HuH-7 (cell line): ENCODE data around the gene DSEL.

Experiments
- DNase-seq: peaks from one replicate; pipeline ENCODE4 v3.0.0; 2011; ENCODE audit warnings: low spot score

Gene DSEL

GRCh38 chr18:67500522-67501205 is 15.9 kb downstream of the DSEL start:
- DNase-seq, result no peak

- no peak for DNase-seq
Measured at GRCh38 chr18:67496469-67496868, 20.1 kb downstream of the DSEL start.

DNA sequence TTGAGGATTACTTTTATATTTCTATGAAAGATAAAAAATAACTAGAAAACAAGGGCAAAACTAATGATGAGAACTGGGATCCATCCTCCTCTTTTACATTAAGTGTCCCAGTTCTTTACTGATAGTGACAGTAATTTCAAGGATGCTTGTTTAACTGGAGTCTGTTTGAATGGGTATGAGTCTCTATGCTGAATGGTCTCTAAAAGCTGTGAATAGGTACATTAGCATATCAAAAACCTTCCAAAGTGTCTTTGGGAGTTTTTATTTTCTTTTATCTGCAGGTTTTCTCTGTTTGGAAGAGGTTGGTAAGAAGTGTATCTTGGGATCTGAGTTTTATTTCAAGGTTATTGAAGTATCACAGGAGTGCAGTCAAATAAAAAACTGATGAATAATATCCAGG is 30.0 kb downstream of the DSEL start:
- no peak for DNase-seq

- DNase-seq, result no peak
Measured at GRCh38 chr18:67485655-67486054, 30.9 kb downstream of the DSEL start.

- DNase-seq, result no peak
Measured at GRCh38 chr18:67484458-67484857, 32.1 kb downstream of the DSEL start.

GRCh38 chr18:67483952-67484351 is 32.6 kb downstream of the DSEL start:
- DNase-seq, result no peak

DNA sequence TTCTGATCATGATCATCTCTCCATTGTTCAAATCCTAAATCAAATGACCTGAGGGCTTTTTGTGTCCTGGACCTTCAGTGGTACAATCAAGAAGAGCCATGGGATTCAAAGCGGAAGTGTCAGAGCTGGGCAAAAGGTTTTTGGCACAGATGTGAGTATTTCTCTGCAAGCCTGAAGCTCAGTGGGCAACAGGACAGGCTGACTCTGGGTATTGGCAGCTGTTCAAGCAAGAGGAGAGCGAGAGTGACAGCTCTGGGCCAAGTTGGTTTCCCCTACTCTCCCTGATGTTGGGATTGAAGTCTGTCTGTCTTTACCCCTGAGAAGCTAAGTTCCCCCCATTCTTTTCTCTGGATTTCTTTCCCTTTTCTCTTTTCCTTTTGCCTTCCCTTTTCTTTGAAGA is 33.3 kb downstream of the DSEL start:
- no peak for DNase-seq

GRCh38 chr18:67478249-67478648 is 38.3 kb downstream of the DSEL start:
- no peak for DNase-seq

DNA sequence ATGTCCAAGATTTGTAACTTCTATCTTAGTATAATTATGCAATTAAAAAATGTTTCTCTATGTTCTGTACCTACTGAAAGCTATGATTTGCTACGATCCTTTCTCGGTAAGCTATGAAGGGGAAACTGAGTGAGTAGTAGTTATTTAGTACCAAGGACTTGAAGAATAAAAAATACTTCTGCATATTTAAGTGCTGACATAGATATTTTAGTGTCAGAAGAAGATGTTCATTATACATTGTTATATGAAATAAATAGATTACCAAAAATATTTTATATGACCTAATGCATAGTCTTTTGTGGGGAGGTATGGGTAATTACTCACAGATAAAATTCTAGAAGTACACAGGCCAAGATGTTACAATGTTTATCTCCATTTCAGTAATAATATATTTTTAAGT is 39.0 kb downstream of the DSEL start:
- DNase-seq, result no peak

- no peak for DNase-seq
Measured at GRCh38 chr18:67476585-67476984, 39.9 kb downstream of the DSEL start.

DNA sequence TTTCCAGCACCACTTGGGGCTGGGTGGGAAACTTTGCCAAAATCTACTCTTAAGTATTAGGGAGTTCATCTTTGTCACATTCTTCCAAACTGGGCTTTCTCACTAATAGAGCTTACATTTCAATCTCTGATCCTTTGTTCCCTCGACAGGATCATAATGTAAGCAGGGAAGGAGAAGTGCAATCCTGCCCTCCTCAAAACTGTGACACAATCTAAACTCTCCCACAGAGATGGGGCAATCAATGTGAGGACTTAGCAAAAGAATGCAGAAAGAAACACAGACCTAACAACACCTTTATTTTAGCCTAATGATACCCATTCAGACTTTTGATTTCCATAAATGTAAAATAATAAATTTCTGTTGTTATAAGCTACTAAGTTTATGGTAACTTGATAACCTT is 40.8 kb downstream of the DSEL start:
- DNase-seq, result no peak

- no peak for DNase-seq
Measured at GRCh38 chr18:67468038-67468437, 48.5 kb downstream of the DSEL start.

GRCh38 chr18:67467188-67467587 is 49.3 kb downstream of the DSEL start:
- DNase-seq, result no peak

DNA sequence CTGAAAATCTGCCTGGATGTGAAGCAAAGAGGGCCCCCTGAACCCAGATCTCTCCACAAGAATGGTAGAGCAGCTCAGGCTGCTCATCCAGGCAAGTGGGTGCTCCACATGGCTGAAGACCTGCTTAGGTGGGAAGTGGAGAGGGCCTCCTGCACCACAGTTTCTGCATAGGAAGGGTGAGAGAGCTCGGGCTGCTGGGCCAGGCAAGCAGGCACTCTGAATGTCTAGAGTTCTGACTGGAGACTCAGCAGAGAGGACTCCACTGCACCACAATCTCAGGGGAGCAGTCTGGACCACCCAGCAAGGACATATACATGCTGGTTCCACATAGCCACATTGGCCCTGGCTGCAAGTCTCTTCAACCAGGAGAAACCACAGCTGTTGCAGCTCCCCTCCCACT is 52.0 kb downstream of the DSEL start:
- DNase-seq, result no peak

DNA sequence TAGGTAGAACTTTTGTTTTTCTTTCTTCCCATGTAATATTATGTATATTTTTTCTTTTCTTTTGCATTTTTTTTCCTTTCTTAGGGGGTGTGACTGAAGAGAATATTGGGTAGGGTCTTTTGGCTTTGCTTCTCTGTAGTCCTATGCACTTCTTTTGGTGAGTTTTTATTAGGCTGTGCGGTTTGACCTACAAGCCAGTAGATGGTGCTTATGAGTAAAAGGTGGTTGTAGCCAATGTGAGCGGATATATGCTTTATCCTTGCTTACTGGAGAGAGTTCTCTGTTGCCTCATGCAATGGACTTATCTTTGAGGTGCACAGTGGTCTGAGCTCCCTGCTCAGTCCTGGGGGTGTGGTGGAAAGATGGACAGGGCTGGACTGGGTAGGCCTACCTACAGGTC is 52.7 kb downstream of the DSEL start:
- no peak for DNase-seq

GRCh38 chr18:67456711-67457110 is 59.8 kb downstream of the DSEL start:
- DNase-seq, result no peak
